Brain microvascular endothelial cell (primary cell): ENCODE data around the gene TLR5.

Source experiments
- DNase-seq: peaks from one replicate; pipeline ENCODE4 v3.0.0-alpha.2; 2020
- H3K27ac ChIP-seq: fragments of 250-450 bp; sonication (Bioruptor Pico); 2 replicates; pipeline ENCODE4 v1.5.1; 2020; ENCODE audit warnings: mild to moderate bottlenecking, moderate library complexity
- H3K27me3 ChIP-seq: fragments of 250-450 bp; sonication (Bioruptor Pico); replicated peaks from 2 replicates; pipeline ENCODE4 v1.5.1; 2020; ENCODE audit warnings: mild to moderate bottlenecking
- H3K36me3 ChIP-seq: fragments of 250-450 bp; sonication (Bioruptor Pico); replicated peaks from 2 replicates; pipeline ENCODE4 v1.5.1; 2020; ENCODE audit warnings: mild to moderate bottlenecking
- H3K4me3 ChIP-seq: 2 replicates; pipeline ENCODE4 v1.5.1; 2011; ENCODE audit warnings: low read depth, mild to moderate bottlenecking, control low read depth, low read length, moderate library complexity
- CTCF ChIP-seq: IDR thresholded peaks from 2 replicates; pipeline ENCODE4 v1.5.1; 2011; ENCODE audit warnings: low read depth, mild to moderate bottlenecking, moderate library complexity, low read length, control low read depth, inconsistent platforms; ENCODE audit errors: missing control alignments
- in situ Hi-C: cut with HindIII; loops from 2 replicates; pipeline ENCODE4 v1.10.0; 2017; ENCODE audit warnings: low sequenced_read_pairs, low pct_ligation_motif_present

TLR5 gene

GRCh38 chr1:223088713-223089240 is 54.3 kb downstream of the TLR5 start:
- no peak for TF ChIP-seq CTCF
- in situ Hi-C loops: loop anchor here (10.0 kb wide), 1 partner anchor 304 kb away; no protein-coding TSS in a partner anchor
- H3K27me3 ChIP-seq: peaks cover 2% of the 10 kb centered on the region
- H3K27ac ChIP-seq: no peak overlapping the region
- no peaks in the 10 kb centered on the region for H3K36me3 ChIP-seq
- H3K4me3 ChIP-seq: no peak overlapping the region
- no peak for DNase-seq

- no peak for TF ChIP-seq CTCF
- no peaks in the 10 kb centered on the region for H3K36me3 ChIP-seq
- no peak overlapping the region for H3K27ac ChIP-seq
- H3K4me3 ChIP-seq: no peak overlapping the region
- in situ Hi-C loops: loop anchor here (10.0 kb wide), 1 partner anchor 303 kb away; no protein-coding TSS in a partner anchor
- no peak for DNase-seq
- H3K27me3 ChIP-seq: peaks cover 2% of the 10 kb centered on the region
Measured at GRCh38 chr1:223087291-223088255, 55.5 kb downstream of the TLR5 start.

- Histone ChIP-seq H3K27ac (no peak overlapping the region), H3K36me3 (no peaks in the 10 kb centered on the region), H3K27me3 (peaks cover 2% of the 10 kb centered on the region), H3K4me3 (no peak overlapping the region)
- in situ Hi-C loops: loop anchor here (10.0 kb wide), 1 partner anchor 300 kb away; no protein-coding TSS in a partner anchor
- no peak for DNase-seq
- no peak for TF ChIP-seq CTCF
Measured at GRCh38 chr1:223084464-223084866, 58.6 kb downstream of the TLR5 start.

- no peak for DNase-seq
- H3K27ac ChIP-seq: no peak overlapping the region
- in situ Hi-C loops: loop anchor here (10.0 kb wide), 1 partner anchor 299 kb away; no protein-coding TSS in a partner anchor
- peaks cover 2% of the 10 kb centered on the region for H3K27me3 ChIP-seq
- H3K4me3 ChIP-seq: no peak overlapping the region
- TF ChIP-seq CTCF: no peak
- H3K36me3 ChIP-seq: no peaks in the 10 kb centered on the region
Measured at GRCh38 chr1:223083831-223084230, 59.2 kb downstream of the TLR5 start.

GRCh38 chr1:223082914-223083313 is 60.1 kb downstream of the TLR5 start:
- Histone ChIP-seq H3K27me3 (no peaks in the 10 kb centered on the region), H3K4me3 (no peak overlapping the region), H3K27ac (no peak overlapping the region), H3K36me3 (no peaks in the 10 kb centered on the region)
- DNase-seq: no peak
- TF ChIP-seq CTCF: no peak
- in situ Hi-C loops: loop anchor here (10.0 kb wide), 1 partner anchor 298 kb away; no protein-coding TSS in a partner anchor
